K562 (cell line): ENCODE results near the gene RARA. TPM values are rescaled to one million over a fixed set of nuclear protein-coding genes. Genes with fewer than 3 reads are reported as not detected.

Experiments
- CBX5 ChIP-seq: IDR thresholded peaks from 2 replicates; pipeline ENCODE4 v1.6.1; 2014; ENCODE audit warnings: low read depth, borderline replicate concordance
- ETS2 ChIP-seq: IDR thresholded peaks from 2 replicates; pipeline ENCODE4 v1.6.1; 2016; ENCODE audit warnings: borderline replicate concordance, missing genetic modification characterization, mild to moderate bottlenecking, moderate library complexity, missing compliant biosample characterization; ENCODE audit not compliant: poor library complexity, severe bottlenecking
- FOXP4 ChIP-seq: sonication (generic); formaldehyde crosslinking; IDR thresholded peaks from 2 replicates; pipeline ENCODE4 v1.8.0; 2022; ENCODE audit warnings: mild to moderate bottlenecking, missing genetic modification reagents, borderline replicate concordance
- GTF2B ChIP-seq: IDR thresholded peaks from 2 replicates; pipeline ENCODE4 v1.6.1; 2011; ENCODE audit not compliant: insufficient read length; ENCODE audit errors: extremely low read depth
- MCM5 ChIP-seq: fragments of 450-650 bp; IDR thresholded peaks from 2 replicates; pipeline ENCODE4 v1.6.1; 2016; ENCODE audit warnings: low read depth
- NCOA2 ChIP-seq, 2 experiments: fragments of 450-650 bp; IDR thresholded peaks; 2 replicates each; pipeline ENCODE4 v1.6.1; 2018; ENCODE audit warnings: mild to moderate bottlenecking in 2 of 2, moderate library complexity in 1 of 2; ENCODE audit not compliant: partially characterized antibody in 2 of 2
- NFIX ChIP-seq: fragments of 250-450 bp; sonication (Bioruptor Pico); IDR thresholded peaks from 2 replicates; pipeline ENCODE4 v1.4.0; 2020; ENCODE audit warnings: low read depth, mild to moderate bottlenecking, moderate library complexity
- NRF1 ChIP-seq, 2 experiments: fragments of 450-650 bp; IDR thresholded peaks in 1 of 2; conservative IDR thresholded peaks in 1 of 2; 2 replicates each; pipeline ENCODE4 v1.6.1; 2014; ENCODE audit warnings: mild to moderate bottlenecking in 2 of 2
- PCBP1 ChIP-seq: fragments of 200-400 bp; formaldehyde crosslinking; IDR thresholded peaks from 2 replicates; pipeline ENCODE4 v1.6.1; 2018; ENCODE audit warnings: mild to moderate bottlenecking, low read depth, low read length; ENCODE audit not compliant: poor library complexity, severe bottlenecking
- POLR2A ChIP-seq: fragments of 450-650 bp; conservative IDR thresholded peaks from 2 replicates; pipeline ENCODE4 v1.6.1; 2016
- TAF15 ChIP-seq: fragments of 200-400 bp; formaldehyde crosslinking; IDR thresholded peaks from 2 replicates; pipeline ENCODE4 v1.6.1; 2017; ENCODE audit warnings: mild to moderate bottlenecking, low read depth, low read length, moderate library complexity
- ZEB2 ChIP-seq: fragments of 450-650 bp; IDR thresholded peaks from 2 replicates; pipeline ENCODE4 v1.6.1; 2016
- polyA plus RNA-seq, 8 experiments: library from polyadenylated mRNA; depleted of rRNA in 4 of 8; stranded (reverse) in 5 of 8; unstranded in 3 of 8; fragments of >200 nt; fragmentation: Nextera tagmentation in 2 of 8; fragmentation: Illumina TruSeq in 1 of 8; extraction: Ambion mirVana in 2 of 8; extraction: Trizol in 1 of 8; gene quantifications; 2 replicates each; pipeline versions ENCODE4 v1.2.1 to v1.2.3, GENCODE V29; 2011 to 2014; ENCODE audit warnings: inconsistent platforms in 1 of 8, missing spikeins in 1 of 8
- total RNA-seq, 7 experiments: library from RNA; depleted of rRNA in 6 of 7; stranded (reverse); fragments of >200 nt in 6 of 7; fragmentation: Illumina TruSeq in 2 of 7; extraction: Trizol in 2 of 7; gene quantifications; 2 replicates each; pipeline versions ENCODE4 v1.2.1 to v1.2.3, GENCODE V29; 2011 to 2021; ENCODE audit warnings: low replicate concordance in 1 of 7
- TF ChIP-seq, protein P1 (sequence below): fragments of 250-450 bp; sonication (Bioruptor Pico); IDR thresholded peaks from 2 replicates; pipeline ENCODE4 v1.4.0; 2020
- TF ChIP-seq, protein P2 (sequence below): sonication (generic); formaldehyde crosslinking; IDR thresholded peaks from 2 replicates; pipeline ENCODE4 v1.8.0; 2022; ENCODE audit warnings: mild to moderate bottlenecking, low read depth, missing genetic modification reagents
- TF ChIP-seq, protein P3 (sequence below): fragments of 450-650 bp; formaldehyde crosslinking; IDR thresholded peaks from 2 replicates; pipeline ENCODE4 v1.4.0; 2022; ENCODE audit warnings: missing genetic modification characterization

Gene RARA
- total and polyA plus RNA-seq, 9 of the 15 experiments (the other 6 are each of a cell fraction or from before 2014, with no cell fraction given) = 0.10 to 28.0 (median 7.9) TPM

DNA sequence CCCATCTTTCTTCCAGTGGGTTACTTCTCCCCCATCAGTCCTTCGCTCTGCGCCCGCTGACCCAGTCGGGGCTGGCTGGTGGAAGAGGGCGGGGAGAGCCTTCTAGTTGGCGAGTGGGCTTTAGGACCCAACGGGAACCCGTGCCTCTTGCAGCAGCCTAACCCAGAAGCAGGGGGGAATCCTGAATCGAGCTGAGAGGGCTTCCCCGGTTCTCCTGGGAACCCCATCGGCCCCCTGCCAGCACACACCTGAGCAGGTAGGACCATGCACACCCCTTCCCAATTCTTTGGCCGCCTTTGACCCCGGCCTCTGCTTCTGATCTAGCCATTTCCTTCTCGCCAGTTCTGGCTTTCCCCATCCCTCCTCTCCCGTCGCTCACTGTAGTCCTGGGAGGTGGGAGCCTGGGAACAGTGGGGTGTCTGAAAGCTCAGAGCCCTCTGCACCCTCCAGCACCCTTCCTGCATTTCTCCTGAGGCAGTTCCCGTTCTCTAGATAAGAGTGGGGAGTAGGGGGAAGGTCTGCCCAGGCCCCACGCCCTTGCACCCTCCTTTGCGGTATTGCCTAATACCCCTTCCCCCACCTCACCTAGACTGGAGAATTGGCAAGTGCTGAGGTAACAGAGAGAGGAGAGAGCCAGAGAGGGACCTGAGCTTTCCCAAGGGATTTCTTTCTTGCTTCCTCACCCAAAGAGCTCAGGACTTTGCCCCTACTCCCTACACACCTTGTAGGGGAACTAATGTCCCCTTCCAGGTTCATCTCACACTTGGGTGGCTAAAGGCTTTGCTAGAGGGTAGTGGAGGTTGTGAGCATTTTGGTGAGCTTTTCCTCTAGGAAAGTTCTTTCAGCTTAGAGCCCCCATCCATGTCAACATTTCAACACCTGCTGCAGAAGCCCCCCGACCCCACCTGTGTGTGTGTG lies at the start of gene RARA (continued):
- TF ChIP-seq, protein P1, sequence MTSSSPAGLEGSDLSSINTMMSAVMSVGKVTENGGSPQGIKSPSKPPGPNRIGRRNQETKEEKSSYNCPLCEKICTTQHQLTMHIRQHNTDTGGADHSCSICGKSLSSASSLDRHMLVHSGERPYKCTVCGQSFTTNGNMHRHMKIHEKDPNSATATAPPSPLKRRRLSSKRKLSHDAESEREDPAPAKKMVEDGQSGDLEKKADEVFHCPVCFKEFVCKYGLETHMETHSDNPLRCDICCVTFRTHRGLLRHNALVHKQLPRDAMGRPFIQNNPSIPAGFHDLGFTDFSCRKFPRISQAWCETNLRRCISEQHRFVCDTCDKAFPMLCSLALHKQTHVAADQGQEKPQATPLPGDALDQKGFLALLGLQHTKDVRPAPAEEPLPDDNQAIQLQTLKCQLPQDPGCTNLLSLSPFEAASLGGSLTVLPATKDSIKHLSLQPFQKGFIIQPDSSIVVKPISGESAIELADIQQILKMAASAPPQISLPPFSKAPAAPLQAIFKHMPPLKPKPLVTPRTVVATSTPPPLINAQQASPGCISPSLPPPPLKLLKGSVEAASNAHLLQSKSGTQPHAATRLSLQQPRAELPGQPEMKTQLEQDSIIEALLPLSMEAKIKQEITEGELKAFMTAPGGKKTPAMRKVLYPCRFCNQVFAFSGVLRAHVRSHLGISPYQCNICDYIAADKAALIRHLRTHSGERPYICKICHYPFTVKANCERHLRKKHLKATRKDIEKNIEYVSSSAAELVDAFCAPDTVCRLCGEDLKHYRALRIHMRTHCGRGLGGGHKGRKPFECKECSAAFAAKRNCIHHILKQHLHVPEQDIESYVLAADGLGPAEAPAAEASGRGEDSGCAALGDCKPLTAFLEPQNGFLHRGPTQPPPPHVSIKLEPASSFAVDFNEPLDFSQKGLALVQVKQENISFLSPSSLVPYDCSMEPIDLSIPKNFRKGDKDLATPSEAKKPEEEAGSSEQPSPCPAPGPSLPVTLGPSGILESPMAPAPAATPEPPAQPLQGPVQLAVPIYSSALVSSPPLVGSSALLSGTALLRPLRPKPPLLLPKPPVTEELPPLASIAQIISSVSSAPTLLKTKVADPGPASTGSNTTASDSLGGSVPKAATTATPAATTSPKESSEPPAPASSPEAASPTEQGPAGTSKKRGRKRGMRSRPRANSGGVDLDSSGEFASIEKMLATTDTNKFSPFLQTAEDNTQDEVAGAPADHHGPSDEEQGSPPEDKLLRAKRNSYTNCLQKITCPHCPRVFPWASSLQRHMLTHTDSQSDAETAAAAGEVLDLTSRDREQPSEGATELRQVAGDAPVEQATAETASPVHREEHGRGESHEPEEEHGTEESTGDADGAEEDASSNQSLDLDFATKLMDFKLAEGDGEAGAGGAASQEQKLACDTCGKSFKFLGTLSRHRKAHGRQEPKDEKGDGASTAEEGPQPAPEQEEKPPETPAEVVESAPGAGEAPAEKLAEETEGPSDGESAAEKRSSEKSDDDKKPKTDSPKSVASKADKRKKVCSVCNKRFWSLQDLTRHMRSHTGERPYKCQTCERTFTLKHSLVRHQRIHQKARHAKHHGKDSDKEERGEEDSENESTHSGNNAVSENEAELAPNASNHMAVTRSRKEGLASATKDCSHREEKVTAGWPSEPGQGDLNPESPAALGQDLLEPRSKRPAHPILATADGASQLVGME = no peak
- no peak for TF ChIP-seq NCOA2 (IDR thresholded peaks at IDR 0.05; ENCODE audit: partially characterized antibody in 2 of 2)
- TF ChIP-seq NRF1 (conservative IDR thresholded peaks at IDR 0.05 in 1 of 2, IDR thresholded peaks at IDR 0.05 in 1 of 2) = no peak
- no peak for TF ChIP-seq ZEB2
- TF ChIP-seq CBX5 = no peak
- no peak for TF ChIP-seq NFIX
- TF ChIP-seq TAF15 = no peak
- no peak for TF ChIP-seq POLR2A
- TF ChIP-seq PCBP1 = no peak
- TF ChIP-seq GTF2B = no peak
- no peak for TF ChIP-seq FOXP4 (CRISPR knock-in tag)
- TF ChIP-seq, protein P2, sequence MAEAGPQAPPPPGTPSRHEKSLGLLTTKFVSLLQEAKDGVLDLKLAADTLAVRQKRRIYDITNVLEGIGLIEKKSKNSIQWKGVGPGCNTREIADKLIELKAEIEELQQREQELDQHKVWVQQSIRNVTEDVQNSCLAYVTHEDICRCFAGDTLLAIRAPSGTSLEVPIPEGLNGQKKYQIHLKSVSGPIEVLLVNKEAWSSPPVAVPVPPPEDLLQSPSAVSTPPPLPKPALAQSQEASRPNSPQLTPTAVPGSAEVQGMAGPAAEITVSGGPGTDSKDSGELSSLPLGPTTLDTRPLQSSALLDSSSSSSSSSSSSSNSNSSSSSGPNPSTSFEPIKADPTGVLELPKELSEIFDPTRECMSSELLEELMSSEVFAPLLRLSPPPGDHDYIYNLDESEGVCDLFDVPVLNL (CRISPR knock-in tag) = no peak
- TF ChIP-seq MCM5 = no peak
- no peak for TF ChIP-seq ETS2
- TF ChIP-seq, protein P3, sequence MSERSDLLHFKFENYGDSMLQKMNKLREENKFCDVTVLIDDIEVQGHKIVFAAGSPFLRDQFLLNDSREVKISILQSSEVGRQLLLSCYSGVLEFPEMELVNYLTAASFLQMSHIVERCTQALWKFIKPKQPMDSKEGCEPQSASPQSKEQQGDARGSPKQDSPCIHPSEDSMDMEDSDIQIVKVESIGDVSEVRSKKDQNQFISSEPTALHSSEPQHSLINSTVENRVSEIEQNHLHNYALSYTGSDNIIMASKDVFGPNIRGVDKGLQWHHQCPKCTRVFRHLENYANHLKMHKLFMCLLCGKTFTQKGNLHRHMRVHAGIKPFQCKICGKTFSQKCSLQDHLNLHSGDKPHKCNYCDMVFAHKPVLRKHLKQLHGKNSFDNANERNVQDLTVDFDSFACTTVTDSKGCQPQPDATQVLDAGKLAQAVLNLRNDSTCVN (CRISPR knock-in tag) = 0 out of 2 replicates have a peak, but pooled peaks have one; percentile 7
